ENCODE measurements around the gene COG3.

The COG3 gene

GRCh38 chr13:45545686-45546409 is 81.1 kb downstream of the COG3 start:
- DNase-seq (ENCODE audit: low read depth) = no peak

GRCh38 chr13:45546410-45546765 is 81.6 kb downstream of the COG3 start:
- no peak for DNase-seq (ENCODE audit: low read depth)

GRCh38 chr13:45548281-45548680 is 83.5 kb downstream of the COG3 start:
- no peak for DNase-seq (ENCODE audit: low read depth)

GRCh38 chr13:45554604-45555109 is 89.9 kb downstream of the COG3 start:
- DNase-seq (ENCODE audit: low read depth) = no peak

GRCh38 chr13:45564133-45564776 is 99.5 kb downstream of the COG3 start:
- DNase-seq (ENCODE audit: low read depth) = no peak

- no peak for DNase-seq (ENCODE audit: low read depth)
Measured at GRCh38 chr13:45565331-45565730, 100.6 kb downstream of the COG3 start.

GRCh38 chr13:45575146-45575829 is 110.5 kb downstream of the COG3 start:
- no peak for DNase-seq (ENCODE audit: low read depth)

GRCh38 chr13:45575830-45576180 is 111.1 kb downstream of the COG3 start:
- no peak for DNase-seq (ENCODE audit: low read depth)

- DNase-seq (ENCODE audit: low read depth) = no peak
Measured at GRCh38 chr13:45576466-45576865, 111.7 kb downstream of the COG3 start.

- DNase-seq (ENCODE audit: low read depth) = no peak
Measured at GRCh38 chr13:45582408-45583076, 117.8 kb downstream of the COG3 start.

GRCh38 chr13:45584816-45585215 is 120.1 kb downstream of the COG3 start:
- DNase-seq (ENCODE audit: low read depth) = no peak
